Activated CD4-positive, alpha-beta memory T cell treated with anti-CD3 and anti-CD28 coated beads for 36 hours (primary cell): Measurements from ENCODE around the gene TSPAN7. TPM values are rescaled to one million over a fixed set of nuclear protein-coding genes. Genes with fewer than 3 reads are reported as not detected.

Source experiments
- CTCF ChIA-PET: fragments of 350-600 bp; sonication (Branson Sonifier 250); formaldehyde crosslinking; loops from one replicate; lab custom pipeline; 2021; ENCODE audit warnings: antibody characterized with exemption, inconsistent platforms; lab: Charles Lee
- POLR2A ChIA-PET: fragments of 350-600 bp; sonication (Branson Sonifier 250); formaldehyde crosslinking; loops from one replicate; lab custom pipeline; 2021; ENCODE audit warnings: antibody characterized with exemption; lab: Charles Lee
- DNase-seq: peaks from one replicate; pipeline ENCODE4 v3.0.0-alpha.2; 2020
- H3K27ac Mint-ChIP-seq: one replicate; pipeline ENCODE4 v1.8.0; 2021; ENCODE audit warnings: mixed read lengths
- H3K27me3 Mint-ChIP-seq: one replicate; pipeline ENCODE4 v1.8.0; 2021; ENCODE audit warnings: mixed read lengths
- H3K36me3 Mint-ChIP-seq: one replicate; pipeline ENCODE4 v1.8.0; 2021; ENCODE audit warnings: mixed read lengths
- H3K4me1 Mint-ChIP-seq: one replicate; pipeline ENCODE4 v1.8.0; 2021; ENCODE audit warnings: low read depth, mixed read lengths
- H3K4me3 Mint-ChIP-seq: one replicate; pipeline ENCODE4 v1.8.0; 2021; ENCODE audit warnings: mild to moderate bottlenecking, mixed read lengths
- H3K9me3 Mint-ChIP-seq: one replicate; pipeline ENCODE4 v1.8.0; 2021; ENCODE audit warnings: mixed read lengths
- intact Hi-C: fragments of 100-400 bp; cut with micrococcal nuclease; formaldehyde crosslinking; loops from one replicate; pipeline ENCODE4 v1.15.1; 2023
- total RNA-seq, 2 experiments: library from RNA; stranded (reverse); gene quantifications; one replicate each; pipeline ENCODE4 v1.2.3, GENCODE V29; 2021

TSPAN7 gene
- total RNA-seq, 2 experiments from 2014 or later, result 0.69 to 0.73 TPM

GRCh38 chrX:38651625-38652601 lies 90.6 kb downstream of the TSPAN7 start:
- Mint-ChIP-seq H3K27me3 (no peaks in the 10 kb centered on the region), H3K4me1 (no peaks in the 10 kb centered on the region), H3K27ac (no peak overlapping the region), H3K9me3 (no peaks in the 10 kb centered on the region), H3K36me3 (no peaks in the 10 kb centered on the region), H3K4me3 (no peak overlapping the region)
- no peak for DNase-seq
- POLR2A ChIA-PET, result no interaction called here
- intact Hi-C loops, result no loop called here
- CTCF ChIA-PET, result no interaction called here

GRCh38 chrX:38652934-38653442 lies 91.6 kb downstream of the TSPAN7 start:
- ChIA-PET CTCF (interaction anchor here (1.0 kb wide), 1 partner anchor 25 kb away, joined by 3 read pairs; no protein-coding TSS in a partner anchor), POLR2A (no interaction called here)
- no peak overlapping the region for H3K4me3 Mint-ChIP-seq
- no peaks in the 10 kb centered on the region for H3K9me3 Mint-ChIP-seq
- DNase-seq, result no peak
- no peaks in the 10 kb centered on the region for H3K27me3 Mint-ChIP-seq
- intact Hi-C loops, result no loop called here
- H3K4me1 Mint-ChIP-seq, result no peaks in the 10 kb centered on the region
- no peak overlapping the region for H3K27ac Mint-ChIP-seq
- H3K36me3 Mint-ChIP-seq, result no peaks in the 10 kb centered on the region

DNA sequence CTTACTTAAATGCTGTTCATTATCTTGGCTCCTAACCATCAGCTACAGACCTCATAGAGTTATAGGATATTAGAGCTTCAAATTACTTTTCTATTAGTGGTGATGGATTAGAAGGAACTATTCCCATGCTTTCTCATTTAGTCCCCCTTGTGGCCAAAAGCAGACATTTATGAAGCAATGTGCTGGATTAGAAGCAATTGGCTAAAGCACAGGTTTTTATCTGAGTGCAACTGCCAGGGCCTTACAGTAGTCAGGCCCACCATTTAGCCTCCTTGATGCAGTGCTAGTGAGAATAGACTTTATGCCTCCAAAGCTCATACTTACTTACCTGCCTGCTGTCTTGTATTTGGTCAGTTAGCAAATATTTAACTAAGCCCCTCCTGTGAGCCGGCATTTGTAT lies 93.0 kb downstream of the TSPAN7 start:
- no peak overlapping the region for H3K4me3 Mint-ChIP-seq
- CTCF ChIA-PET, result interaction anchor here (1.2 kb wide), 1 partner anchor 27 kb away, joined by 3 read pairs; no protein-coding TSS in a partner anchor
- H3K9me3 Mint-ChIP-seq, result no peaks in the 10 kb centered on the region
- no peak for DNase-seq
- H3K27ac Mint-ChIP-seq, result no peak overlapping the region
- H3K4me1 Mint-ChIP-seq, result no peaks in the 10 kb centered on the region
- intact Hi-C loops, result no loop called here
- no peaks in the 10 kb centered on the region for H3K27me3 Mint-ChIP-seq
- POLR2A ChIA-PET, result no interaction called here
- H3K36me3 Mint-ChIP-seq, result no peaks in the 10 kb centered on the region

DNA sequence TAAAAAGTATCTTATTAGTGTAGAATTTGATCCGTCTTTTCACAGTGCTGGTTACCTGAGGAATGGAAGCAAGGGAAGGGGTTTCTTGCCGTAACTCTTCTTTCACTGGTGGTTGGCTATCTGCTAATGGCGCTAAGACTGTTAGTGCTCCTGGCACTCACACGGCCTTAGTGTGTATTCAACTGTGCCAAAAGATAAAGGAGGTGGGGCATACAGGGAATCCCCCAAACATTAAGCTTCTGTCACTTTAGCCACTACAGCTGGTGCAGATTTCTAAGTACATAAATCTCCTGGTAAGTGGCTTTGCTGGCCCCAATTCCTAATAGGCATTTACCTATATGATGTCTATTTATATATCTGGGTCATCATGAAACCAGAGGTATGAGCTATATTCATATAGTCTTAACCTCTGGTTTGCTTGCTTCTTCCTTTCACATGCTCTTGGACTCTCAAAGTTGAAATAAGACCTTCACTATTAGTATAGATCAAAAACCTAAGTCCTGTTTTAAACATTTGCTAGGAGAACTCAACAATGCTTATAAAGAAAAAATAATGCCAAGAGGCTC lies 95.1 kb downstream of the TSPAN7 start:
- Mint-ChIP-seq H3K36me3 (no peaks in the 10 kb centered on the region), H3K4me1 (no peaks in the 10 kb centered on the region), H3K9me3 (no peaks in the 10 kb centered on the region), H3K27me3 (no peaks in the 10 kb centered on the region), H3K4me3 (no peak overlapping the region), H3K27ac (no peak overlapping the region)
- DNase-seq, result no peak
- ChIA-PET CTCF (no interaction called here), POLR2A (no interaction called here)
- intact Hi-C loops, result no loop called here

DNA sequence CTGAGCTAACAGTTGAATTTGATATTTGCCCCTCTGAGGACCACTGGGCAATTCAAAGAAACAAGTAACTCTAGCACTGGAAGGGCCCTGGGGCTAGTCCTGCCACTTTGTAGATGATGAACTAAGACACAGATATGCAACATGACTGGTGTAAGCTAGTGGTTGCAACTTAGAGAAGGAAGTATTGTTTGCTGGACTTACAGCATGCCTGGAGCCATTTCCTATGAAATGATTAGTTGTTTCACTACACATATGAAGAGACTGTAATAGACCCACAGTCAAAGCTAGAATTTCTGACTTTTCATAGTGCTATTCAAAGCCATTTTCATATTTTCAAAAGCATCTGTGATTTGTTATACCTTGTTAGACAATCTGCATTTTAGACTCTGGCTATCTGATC lies 96.2 kb downstream of the TSPAN7 start:
- ChIA-PET POLR2A (no interaction called here), CTCF (no interaction called here)
- Mint-ChIP-seq H3K36me3 (no peaks in the 10 kb centered on the region), H3K9me3 (no peaks in the 10 kb centered on the region), H3K4me1 (no peaks in the 10 kb centered on the region), H3K27me3 (no peaks in the 10 kb centered on the region), H3K4me3 (no peak overlapping the region), H3K27ac (no peak overlapping the region)
- no peak for DNase-seq
- intact Hi-C loops, result no loop called here

DNA sequence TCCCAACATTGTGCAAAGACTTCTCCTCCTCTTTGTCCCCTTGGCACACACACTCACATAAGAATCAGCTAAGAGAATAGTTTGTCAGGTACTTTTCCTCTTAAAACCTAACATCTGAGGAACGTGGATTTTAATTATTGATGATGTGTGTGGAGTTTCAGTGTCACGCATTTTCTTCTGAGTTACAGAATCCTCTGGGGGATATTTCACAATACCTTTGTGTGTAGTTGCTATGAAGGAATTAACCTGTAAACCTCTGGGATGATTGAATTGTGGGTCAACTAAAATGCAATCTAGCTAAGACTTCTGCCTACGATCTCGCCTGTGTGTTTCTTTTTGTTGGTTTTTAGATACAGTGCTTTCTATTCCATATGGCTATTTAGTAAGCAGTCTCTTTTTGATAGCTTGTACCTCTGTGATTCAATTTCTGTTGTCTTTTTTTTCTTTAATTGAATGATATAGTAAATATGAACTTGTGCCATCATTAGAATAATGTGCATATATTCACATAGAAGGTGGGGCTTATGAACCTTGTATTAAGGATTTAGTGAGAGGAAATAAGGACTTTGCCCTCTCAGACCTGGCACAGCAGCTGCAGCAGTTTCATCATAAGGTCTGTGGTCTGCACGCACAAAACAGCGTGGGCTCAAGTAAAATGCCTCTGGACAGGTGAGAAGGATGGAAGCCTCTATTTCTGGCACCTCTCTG lies 99.2 kb downstream of the TSPAN7 start:
- Mint-ChIP-seq H3K27ac (no peak overlapping the region), H3K27me3 (no peaks in the 10 kb centered on the region), H3K9me3 (no peaks in the 10 kb centered on the region), H3K36me3 (no peaks in the 10 kb centered on the region), H3K4me3 (no peak overlapping the region), H3K4me1 (no peaks in the 10 kb centered on the region)
- POLR2A ChIA-PET, result no interaction called here
- CTCF ChIA-PET, result no interaction called here
- intact Hi-C loops, result no loop called here
- DNase-seq, result no peak

DNA sequence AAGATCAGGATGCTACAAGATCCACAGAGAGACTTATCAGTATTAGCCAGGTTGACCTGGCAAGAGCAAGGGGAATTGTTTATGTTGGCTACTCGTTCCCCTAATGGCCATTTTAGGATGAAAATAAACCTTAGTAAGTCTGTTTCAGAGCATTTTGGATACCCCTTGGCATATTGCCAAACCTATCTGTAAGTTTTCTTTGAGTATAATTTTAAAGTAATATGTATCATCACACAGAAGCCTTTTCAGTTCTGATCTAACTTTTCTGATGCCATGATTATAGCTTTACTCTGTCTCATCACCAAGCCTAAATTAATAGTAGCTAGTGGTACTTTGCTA lies 99.7 kb downstream of the TSPAN7 start:
- Mint-ChIP-seq H3K9me3 (no peaks in the 10 kb centered on the region), H3K4me1 (no peaks in the 10 kb centered on the region), H3K27me3 (no peaks in the 10 kb centered on the region), H3K27ac (no peak overlapping the region), H3K4me3 (no peak overlapping the region), H3K36me3 (no peaks in the 10 kb centered on the region)
- CTCF ChIA-PET, result no interaction called here
- POLR2A ChIA-PET, result no interaction called here
- intact Hi-C loops, result no loop called here
- DNase-seq, result no peak

DNA sequence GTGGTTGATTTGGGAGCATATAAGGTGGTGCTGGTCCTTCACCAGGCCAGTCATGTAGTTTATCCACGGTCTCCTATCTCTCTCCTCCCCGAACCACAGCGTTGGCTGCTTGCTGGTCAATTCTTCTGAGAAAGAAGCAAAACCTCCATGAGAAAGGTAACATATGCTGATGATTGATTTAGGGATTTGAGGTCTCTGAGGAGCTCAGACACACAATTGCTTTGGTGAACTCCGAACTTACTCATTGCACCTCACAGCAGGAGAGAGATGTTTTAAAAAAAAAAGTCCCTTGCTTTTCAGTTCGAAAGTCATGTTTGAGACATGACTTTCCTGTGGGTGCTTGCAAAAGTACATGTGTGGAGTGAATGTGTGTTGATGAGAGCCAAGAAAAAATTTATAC lies 100.2 kb downstream of the TSPAN7 start:
- intact Hi-C loops, result no loop called here
- Mint-ChIP-seq H3K36me3 (no peaks in the 10 kb centered on the region), H3K4me3 (no peak overlapping the region), H3K4me1 (no peaks in the 10 kb centered on the region), H3K27ac (no peak overlapping the region), H3K9me3 (no peaks in the 10 kb centered on the region), H3K27me3 (no peaks in the 10 kb centered on the region)
- POLR2A ChIA-PET, result no interaction called here
- no peak for DNase-seq
- CTCF ChIA-PET, result no interaction called here

DNA sequence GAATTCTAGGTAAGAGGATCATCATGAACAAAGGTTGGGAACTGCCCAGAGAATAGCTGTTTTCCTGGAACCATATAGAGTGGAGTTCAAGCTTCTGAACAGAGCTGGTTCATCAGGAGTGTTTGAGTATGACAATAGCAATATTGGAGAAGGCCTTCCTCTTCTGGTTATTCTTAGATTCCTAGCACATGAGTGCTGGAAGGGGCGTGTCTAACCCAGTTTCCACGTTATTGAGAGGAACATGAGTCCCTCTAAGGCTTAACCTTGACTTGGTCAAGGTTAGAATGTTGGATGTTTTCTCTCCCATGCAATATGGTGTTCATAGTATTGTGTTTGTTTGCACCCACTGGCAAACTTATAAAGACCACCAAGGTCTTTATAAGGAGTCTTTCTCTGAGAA lies 101.3 kb downstream of the TSPAN7 start:
- H3K27ac Mint-ChIP-seq, result no peak overlapping the region
- no peaks in the 10 kb centered on the region for H3K36me3 Mint-ChIP-seq
- no peaks in the 10 kb centered on the region for H3K27me3 Mint-ChIP-seq
- CTCF ChIA-PET, result no interaction called here
- no peaks in the 10 kb centered on the region for H3K4me1 Mint-ChIP-seq
- POLR2A ChIA-PET, result no interaction called here
- H3K9me3 Mint-ChIP-seq, result no peaks in the 10 kb centered on the region
- no peak for DNase-seq
- intact Hi-C loops, result no loop called here
- no peak overlapping the region for H3K4me3 Mint-ChIP-seq

DNA sequence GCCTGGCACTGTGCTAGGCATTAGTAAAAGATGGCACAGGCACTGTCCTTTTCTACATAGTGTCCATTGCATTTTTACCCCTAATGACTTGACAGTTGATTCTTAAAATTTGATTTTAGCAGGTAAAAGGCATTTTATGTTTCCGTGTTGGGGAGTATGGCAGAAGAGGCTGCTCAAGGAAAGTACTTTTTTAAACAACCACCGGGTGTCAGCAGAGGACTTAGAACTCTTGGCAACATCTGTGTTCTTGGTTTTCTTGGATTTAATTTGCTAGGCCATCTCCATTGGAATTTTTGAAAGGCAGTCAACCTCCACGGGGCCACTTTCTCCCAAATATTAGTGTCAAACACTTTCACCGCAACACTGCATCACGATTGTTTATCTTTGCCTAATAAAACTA lies 102.9 kb downstream of the TSPAN7 start:
- ChIA-PET POLR2A (no interaction called here), CTCF (interaction anchor here (1.0 kb wide), 2 partner anchors 89 to 320 kb away, joined by 4 to 5 read pairs; no protein-coding TSS in a partner anchor)
- no peaks in the 10 kb centered on the region for H3K36me3 Mint-ChIP-seq
- no peak overlapping the region for H3K4me3 Mint-ChIP-seq
- no peak overlapping the region for H3K27ac Mint-ChIP-seq
- intact Hi-C loops, result no loop called here
- no peaks in the 10 kb centered on the region for H3K9me3 Mint-ChIP-seq
- DNase-seq, result no peak
- no peaks in the 10 kb centered on the region for H3K27me3 Mint-ChIP-seq
- no peaks in the 10 kb centered on the region for H3K4me1 Mint-ChIP-seq

- intact Hi-C loops, result no loop called here
- no peak for DNase-seq
- H3K4me1 Mint-ChIP-seq, result peaks cover 2% of the 10 kb centered on the region
- H3K27ac Mint-ChIP-seq, result no peak overlapping the region
- POLR2A ChIA-PET, result no interaction called here
- no peaks in the 10 kb centered on the region for H3K27me3 Mint-ChIP-seq
- no peaks in the 10 kb centered on the region for H3K9me3 Mint-ChIP-seq
- CTCF ChIA-PET, result no interaction called here
- H3K4me3 Mint-ChIP-seq, result no peak overlapping the region
- H3K36me3 Mint-ChIP-seq, result no peaks in the 10 kb centered on the region
These were observed 105.6 kb downstream of the TSPAN7 start for GRCh38 chrX:38666909-38667308.

GRCh38 chrX:38668771-38669170 lies 107.4 kb downstream of the TSPAN7 start:
- Mint-ChIP-seq H3K9me3 (no peaks in the 10 kb centered on the region), H3K27ac (no peak overlapping the region), H3K27me3 (no peaks in the 10 kb centered on the region), H3K4me3 (no peak overlapping the region), H3K36me3 (no peaks in the 10 kb centered on the region), H3K4me1 (peaks cover 2% of the 10 kb centered on the region)
- DNase-seq, result no peak
- ChIA-PET POLR2A (no interaction called here), CTCF (interaction anchor here (1.0 kb wide), 1 partner anchor 41 kb away, joined by 3 read pairs; no protein-coding TSS in a partner anchor)
- intact Hi-C loops, result no loop called here
